ENCODE results near the gene TBC1D22A.

Gene TBC1D22A

DNA sequence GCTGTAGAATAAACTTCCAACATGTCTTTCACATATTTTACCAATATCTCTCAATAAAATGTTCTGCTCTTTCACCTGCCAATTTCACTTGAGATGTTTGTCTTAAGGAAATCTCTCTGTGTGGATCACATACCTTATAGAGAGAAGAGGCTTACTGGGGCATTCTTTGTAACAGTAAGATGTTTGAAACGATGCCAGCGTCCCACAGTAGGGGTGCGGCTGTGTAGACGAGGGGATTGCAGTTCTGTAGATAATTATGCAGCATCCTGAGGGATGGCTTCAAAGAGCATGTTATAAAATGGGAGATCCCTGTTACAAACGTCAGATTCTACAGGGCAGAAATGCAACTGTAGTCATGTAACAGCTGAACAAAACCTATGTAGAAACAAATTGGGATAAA lies 200.0 kb downstream of the TBC1D22A start:
- TF ChIP-seq ESRRG (CRISPR knock-in tag; IDR thresholded peaks at IDR 0.05) (no peak), PATZ1 (CRISPR knock-in tag; IDR thresholded peaks at IDR 0.05; ENCODE audit: borderline replicate concordance) (no peak), OSR1 (CRISPR knock-in tag; IDR thresholded peaks at IDR 0.05) (no peak), ARNTL (CRISPR knock-in tag; IDR thresholded peaks at IDR 0.05; ENCODE audit: borderline replicate concordance, low read depth) (no peak), ZFP3 (CRISPR knock-in tag; IDR thresholded peaks at IDR 0.05) (no peak), GLIS3 (CRISPR knock-in tag; IDR thresholded peaks at IDR 0.05) (no peak), ZC3H10 (CRISPR knock-in tag; IDR thresholded peaks at IDR 0.05) (no peak), CSRNP3 (CRISPR knock-in tag; IDR thresholded peaks at IDR 0.05) (no peak), CREB5 (CRISPR knock-in tag; IDR thresholded peaks at IDR 0.05; ENCODE audit: low read depth) (no peak), TCF4 (CRISPR knock-in tag; IDR thresholded peaks at IDR 0.05; ENCODE audit: borderline replicate concordance) (no peak)
- ATAC-seq, result no peak

DNA sequence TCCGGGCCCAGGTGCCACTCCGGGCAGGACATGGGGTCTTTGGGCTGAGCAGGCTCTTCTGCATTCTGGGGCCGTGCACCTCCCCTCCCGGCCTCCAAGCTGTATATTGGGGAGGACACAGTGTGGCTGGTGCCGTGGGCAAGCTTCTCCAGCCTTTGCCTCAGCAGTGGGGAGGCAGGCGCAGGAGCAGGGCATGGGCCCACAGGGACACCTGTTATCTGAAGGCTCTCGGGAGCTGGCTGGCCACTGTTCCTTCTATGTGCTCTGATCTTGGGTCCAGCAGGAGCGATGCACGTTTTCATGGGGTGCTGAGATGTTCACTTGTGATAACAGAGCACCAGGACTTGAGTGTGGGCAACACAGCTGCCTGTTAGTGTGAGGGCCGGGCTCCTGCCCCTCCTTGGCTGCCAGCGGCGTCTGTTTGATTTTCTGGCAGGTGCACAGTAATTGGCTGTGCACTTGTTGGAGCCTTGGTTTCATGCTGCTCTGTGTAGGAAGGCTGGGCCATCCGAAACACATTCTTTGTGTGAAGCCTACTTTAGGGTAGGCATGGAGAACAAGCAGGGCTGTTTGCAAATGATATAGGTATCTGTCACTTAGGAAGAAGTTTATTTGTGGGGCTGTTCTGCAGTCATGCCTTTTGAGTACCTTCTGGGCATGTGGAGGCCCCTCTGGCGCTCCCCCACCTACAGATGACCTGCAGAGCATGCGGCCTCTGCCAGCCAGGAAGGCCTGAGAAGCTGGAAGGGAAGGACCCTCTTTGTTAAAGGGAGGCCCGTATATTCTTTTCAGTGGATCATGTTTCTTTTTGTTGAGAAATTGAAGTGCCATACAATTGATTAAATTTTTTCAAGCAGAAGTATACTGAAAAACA lies 201.5 kb downstream of the TBC1D22A start:
- TF ChIP-seq BACH2 (CRISPR knock-in tag; IDR thresholded peaks at IDR 0.05; ENCODE audit: borderline replicate concordance) (no peak), ZNF70 (CRISPR knock-in tag; IDR thresholded peaks at IDR 0.05) (no peak), CREB5 (CRISPR knock-in tag; IDR thresholded peaks at IDR 0.05; ENCODE audit: low read depth) (no peak), PPARA (CRISPR knock-in tag; IDR thresholded peaks at IDR 0.05; ENCODE audit: borderline replicate concordance) (no peak), TOX (CRISPR knock-in tag; IDR thresholded peaks at IDR 0.05; ENCODE audit: borderline replicate concordance) (no peak), TCF4 (CRISPR knock-in tag; IDR thresholded peaks at IDR 0.05; ENCODE audit: borderline replicate concordance) (no peak), ZNF565 (CRISPR knock-in tag; conservative IDR thresholded peaks at IDR 0.05; ENCODE audit: low read depth) (no peak), ESRRG (CRISPR knock-in tag; IDR thresholded peaks at IDR 0.05) (no peak), RARB (CRISPR knock-in tag; IDR thresholded peaks at IDR 0.05) (no peak), SNAI2 (CRISPR knock-in tag; IDR thresholded peaks at IDR 0.05) (no peak), POU6F1 (CRISPR knock-in tag; IDR thresholded peaks at IDR 0.05; ENCODE audit: borderline replicate concordance, low read depth) (no peak), CSDC2 (CRISPR knock-in tag; IDR thresholded peaks at IDR 0.05) (no peak), GLIS3 (CRISPR knock-in tag; IDR thresholded peaks at IDR 0.05) (no peak), ARNTL (CRISPR knock-in tag; IDR thresholded peaks at IDR 0.05; ENCODE audit: borderline replicate concordance, low read depth) (no peak), ZC3H10 (CRISPR knock-in tag; IDR thresholded peaks at IDR 0.05) (no peak), ZNF8 (CRISPR knock-in tag; IDR thresholded peaks at IDR 0.05) (no peak), PATZ1 (CRISPR knock-in tag; IDR thresholded peaks at IDR 0.05; ENCODE audit: borderline replicate concordance) (no peak), ZFP3 (CRISPR knock-in tag; IDR thresholded peaks at IDR 0.05) (no peak), ZFP30 (CRISPR knock-in tag; IDR thresholded peaks at IDR 0.05) (no peak)
- TF ChIP-seq, protein P1, sequence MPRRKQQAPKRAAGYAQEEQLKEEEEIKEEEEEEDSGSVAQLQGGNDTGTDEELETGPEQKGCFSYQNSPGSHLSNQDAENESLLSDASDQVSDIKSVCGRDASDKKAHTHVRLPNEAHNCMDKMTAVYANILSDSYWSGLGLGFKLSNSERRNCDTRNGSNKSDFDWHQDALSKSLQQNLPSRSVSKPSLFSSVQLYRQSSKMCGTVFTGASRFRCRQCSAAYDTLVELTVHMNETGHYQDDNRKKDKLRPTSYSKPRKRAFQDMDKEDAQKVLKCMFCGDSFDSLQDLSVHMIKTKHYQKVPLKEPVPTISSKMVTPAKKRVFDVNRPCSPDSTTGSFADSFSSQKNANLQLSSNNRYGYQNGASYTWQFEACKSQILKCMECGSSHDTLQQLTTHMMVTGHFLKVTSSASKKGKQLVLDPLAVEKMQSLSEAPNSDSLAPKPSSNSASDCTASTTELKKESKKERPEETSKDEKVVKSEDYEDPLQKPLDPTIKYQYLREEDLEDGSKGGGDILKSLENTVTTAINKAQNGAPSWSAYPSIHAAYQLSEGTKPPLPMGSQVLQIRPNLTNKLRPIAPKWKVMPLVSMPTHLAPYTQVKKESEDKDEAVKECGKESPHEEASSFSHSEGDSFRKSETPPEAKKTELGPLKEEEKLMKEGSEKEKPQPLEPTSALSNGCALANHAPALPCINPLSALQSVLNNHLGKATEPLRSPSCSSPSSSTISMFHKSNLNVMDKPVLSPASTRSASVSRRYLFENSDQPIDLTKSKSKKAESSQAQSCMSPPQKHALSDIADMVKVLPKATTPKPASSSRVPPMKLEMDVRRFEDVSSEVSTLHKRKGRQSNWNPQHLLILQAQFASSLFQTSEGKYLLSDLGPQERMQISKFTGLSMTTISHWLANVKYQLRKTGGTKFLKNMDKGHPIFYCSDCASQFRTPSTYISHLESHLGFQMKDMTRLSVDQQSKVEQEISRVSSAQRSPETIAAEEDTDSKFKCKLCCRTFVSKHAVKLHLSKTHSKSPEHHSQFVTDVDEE (CRISPR knock-in tag; IDR thresholded peaks at IDR 0.05), result no peak
- ATAC-seq, result no peak
